HepG2 (cell line): ENCODE data around the gene SLC25A23. TPM values are rescaled to one million over a fixed set of nuclear protein-coding genes. Genes with fewer than 3 reads are reported as not detected.

Experiments used
- FOXC1 ChIP-seq: sonication (generic); formaldehyde crosslinking; IDR thresholded peaks from 2 replicates; pipeline ENCODE4 v1.8.0; 2022; ENCODE audit warnings: mild to moderate bottlenecking, missing genetic modification reagents, borderline replicate concordance
- JDP2 ChIP-seq: sonication (generic); formaldehyde crosslinking; IDR thresholded peaks from 2 replicates; pipeline ENCODE4 v1.8.1; 2022; ENCODE audit warnings: missing genetic modification reagents, borderline replicate concordance
- JUNB ChIP-seq: sonication (generic); formaldehyde crosslinking; IDR thresholded peaks from 2 replicates; pipeline ENCODE4 v1.8.0; 2022; ENCODE audit warnings: missing genetic modification reagents, mild to moderate bottlenecking, borderline replicate concordance
- KDM3A ChIP-seq: IDR thresholded peaks from 2 replicates; pipeline ENCODE4 v1.6.1; 2018; ENCODE audit warnings: low read depth, missing compliant biosample characterization
- MED13 ChIP-seq: sonication (generic); formaldehyde crosslinking; IDR thresholded peaks from 2 replicates; pipeline ENCODE4 v1.5.0; 2020; ENCODE audit warnings: missing genetic modification reagents
- RFXANK ChIP-seq: IDR thresholded peaks from 2 replicates; pipeline ENCODE4 v1.6.1; 2016
- TAF15 ChIP-seq: fragments of 200-400 bp; formaldehyde crosslinking; IDR thresholded peaks from one replicate; pipeline ENCODE4 v1.6.1; 2018; ENCODE audit warnings: mild to moderate bottlenecking, low read depth, low read length; ENCODE audit not compliant: poor library complexity, severe bottlenecking
- TCF12 ChIP-seq, 2 experiments: fragments of 450-650 bp in 1 of 2; sonication (generic) in 1 of 2; formaldehyde crosslinking in 1 of 2; IDR thresholded peaks; 2 replicates each; pipeline versions ENCODE4 v1.6.1 to v1.8.0; 2017 to 2022; ENCODE audit warnings: antibody characterized with exemption in 1 of 2, mild to moderate bottlenecking in 1 of 2, missing genetic modification reagents in 1 of 2, moderate library complexity in 1 of 2
- THAP11 ChIP-seq: IDR thresholded peaks from 2 replicates; pipeline ENCODE4 v1.6.1; 2016; ENCODE audit warnings: missing biosample characterization, missing genetic modification reagents
- THAP9 ChIP-seq: sonication (generic); formaldehyde crosslinking; IDR thresholded peaks from 2 replicates; pipeline ENCODE4; 2020; ENCODE audit warnings: missing genetic modification reagents, mild to moderate bottlenecking, borderline replicate concordance
- THYN1 ChIP-seq: sonication (generic); formaldehyde crosslinking; IDR thresholded peaks from 2 replicates; pipeline ENCODE4 v1.8.1; 2023; ENCODE audit warnings: low read depth, mild to moderate bottlenecking, moderate library complexity, missing genetic modification reagents, borderline replicate concordance
- ZBTB21 ChIP-seq: sonication (generic); formaldehyde crosslinking; IDR thresholded peaks from 2 replicates; pipeline ENCODE4 v1.4.0; 2020; ENCODE audit warnings: missing genetic modification reagents
- ZBTB25 ChIP-seq: IDR thresholded peaks from 2 replicates; pipeline ENCODE4 v1.6.1; 2018; ENCODE audit warnings: missing genetic modification reagents
- ZEB1 ChIP-seq: IDR thresholded peaks from 2 replicates; pipeline ENCODE4 v1.6.1; 2012; ENCODE audit warnings: mild to moderate bottlenecking, low read depth, inconsistent platforms; ENCODE audit not compliant: insufficient replicate concordance
- ZIK1 ChIP-seq: sonication (generic); formaldehyde crosslinking; IDR thresholded peaks from 2 replicates; pipeline ENCODE4 v1.5.0; 2020; ENCODE audit warnings: mild to moderate bottlenecking, low read depth, missing genetic modification reagents, borderline replicate concordance
- ZNF138 ChIP-seq: sonication (generic); formaldehyde crosslinking; IDR thresholded peaks from 2 replicates; pipeline ENCODE4 v1.5.0; 2020; ENCODE audit warnings: mild to moderate bottlenecking, low read depth, missing genetic modification reagents
- ZNF24 ChIP-seq: fragments of 450-650 bp; IDR thresholded peaks from 2 replicates; pipeline ENCODE4 v1.6.1; 2017; ENCODE audit warnings: antibody characterized with exemption, mild to moderate bottlenecking
- ZNF501 ChIP-seq: sonication (generic); formaldehyde crosslinking; IDR thresholded peaks from 2 replicates; pipeline ENCODE4 v1.5.1; 2020; ENCODE audit warnings: mild to moderate bottlenecking, moderate library complexity, missing genetic modification reagents
- polyA plus RNA-seq, 8 experiments: library from polyadenylated mRNA; depleted of rRNA in 3 of 8; stranded (reverse) in 7 of 8; unstranded in 1 of 8; fragments of >200 nt; fragmentation: Illumina TruSeq in 4 of 8; extraction: Trizol in 4 of 8; gene quantifications; 2 replicates each; pipeline versions ENCODE4 v1.2.1 to v1.2.3, GENCODE V29; 2011 to 2016; ENCODE audit warnings: low read depth in 4 of 8, missing spikeins in 1 of 8, mixed read lengths in 1 of 8; ENCODE audit not compliant: insufficient read depth in 1 of 8
- total RNA-seq, 5 experiments: library from RNA; depleted of rRNA; stranded (reverse); fragments of >200 nt; fragmentation: Illumina TruSeq; extraction: Trizol; gene quantifications; 2 replicates each; pipeline ENCODE4 v1.2.3, GENCODE V29; 2016; ENCODE audit warnings: low read depth in 1 of 5
- TF ChIP-seq, protein P1 (sequence below): sonication (generic); formaldehyde crosslinking; IDR thresholded peaks from 2 replicates; pipeline ENCODE4 v1.8.0; 2022; ENCODE audit warnings: low read depth, missing genetic modification reagents
- TF ChIP-seq, protein P2 (sequence below): sonication (generic); IDR thresholded peaks from 2 replicates; pipeline ENCODE4 v1.6.1; 2016; ENCODE audit warnings: low read depth, borderline replicate concordance

SLC25A23 gene
- total and polyA plus RNA-seq, 2 of the 13 experiments (the other 11 are each of a cell fraction or from before 2014, with no cell fraction given) = 12.4 to 15.2 TPM

GRCh38 chr19:6424195-6424938, 35.2 kb downstream of the SLC25A23 start, which contains the start of gene KHSRP (continued):
- TF ChIP-seq, protein P1, sequence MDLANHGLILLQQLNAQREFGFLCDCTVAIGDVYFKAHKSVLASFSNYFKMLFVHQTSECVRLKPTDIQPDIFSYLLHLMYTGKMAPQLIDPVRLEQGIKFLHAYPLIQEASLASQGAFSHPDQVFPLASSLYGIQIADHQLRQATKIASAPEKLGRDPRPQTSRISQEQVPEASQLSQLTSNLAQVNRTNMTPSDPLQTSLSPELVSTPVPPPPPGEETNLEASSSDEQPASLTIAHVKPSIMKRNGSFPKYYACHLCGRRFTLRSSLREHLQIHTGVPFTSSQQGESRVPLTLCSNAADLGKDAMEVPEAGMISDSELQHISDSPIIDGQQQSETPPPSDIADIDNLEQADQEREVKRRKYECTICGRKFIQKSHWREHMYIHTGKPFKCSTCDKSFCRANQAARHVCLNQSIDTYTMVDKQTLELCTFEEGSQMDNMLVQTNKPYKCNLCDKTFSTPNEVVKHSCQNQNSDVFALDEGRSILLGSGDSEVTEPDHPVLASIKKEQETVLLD (CRISPR knock-in tag) = no peak
- TF ChIP-seq TAF15 (no peak), ZEB1 (no peak), JDP2 (CRISPR knock-in tag) (no peak), ZBTB21 (CRISPR knock-in tag) (no peak), ZIK1 (CRISPR knock-in tag) (no peak), ZBTB25 (CRISPR knock-in tag) (0 out of 2 replicates have a peak, but pooled peaks have one; percentile 8), THYN1 (no peak), MED13 (CRISPR knock-in tag) (no peak), TCF12 (IDR thresholded peaks at IDR 0.05) (no peak), TCF12 (CRISPR knock-in tag; IDR thresholded peaks at IDR 0.05) (no peak), ZNF138 (no peak), THAP11 (CRISPR knock-in tag) (no peak), KDM3A (no peak), FOXC1 (no peak), ZNF501 (CRISPR knock-in tag) (no peak), THAP9 (CRISPR knock-in tag) (no peak), ZNF24 (no peak), RFXANK (CRISPR knock-in tag) (no peak), JUNB (CRISPR knock-in tag) (no peak)
- TF ChIP-seq, protein P2, sequence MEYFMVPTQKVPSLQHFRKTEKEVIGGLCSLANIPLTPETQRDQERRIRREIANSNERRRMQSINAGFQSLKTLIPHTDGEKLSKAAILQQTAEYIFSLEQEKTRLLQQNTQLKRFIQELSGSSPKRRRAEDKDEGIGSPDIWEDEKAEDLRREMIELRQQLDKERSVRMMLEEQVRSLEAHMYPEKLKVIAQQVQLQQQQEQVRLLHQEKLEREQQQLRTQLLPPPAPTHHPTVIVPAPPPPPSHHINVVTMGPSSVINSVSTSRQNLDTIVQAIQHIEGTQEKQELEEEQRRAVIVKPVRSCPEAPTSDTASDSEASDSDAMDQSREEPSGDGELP = no peak
